ENCODE results near the gene RPS3. TPM values are rescaled to one million over a fixed set of nuclear protein-coding genes. Genes with fewer than 3 reads are reported as not detected.

RPS3 gene
- total RNA-seq, 1 experiment from 2014 or later = 4,109 TPM

DNA sequence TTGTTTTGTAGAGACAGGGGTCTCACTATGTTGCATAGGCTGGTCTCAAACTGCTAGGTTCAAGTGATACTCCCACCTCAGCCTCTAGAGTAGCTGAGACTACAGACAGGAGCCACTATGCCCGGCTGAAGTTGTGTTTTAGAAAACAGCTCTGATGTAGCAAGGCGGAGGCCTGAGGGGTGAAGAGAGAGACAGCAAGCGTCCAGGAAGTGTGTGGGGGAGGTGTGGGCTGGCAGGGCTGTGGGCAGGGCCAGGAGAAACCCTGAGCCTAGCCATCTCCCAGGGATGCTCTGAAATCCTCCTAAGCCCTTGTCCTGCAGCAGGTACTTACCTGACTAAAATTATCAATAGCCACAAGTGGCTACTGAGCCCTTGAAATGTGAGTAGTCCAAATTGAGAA is 16.1 kb upstream of the RPS3 start:
- RAD21 ChIA-PET (ENCODE audit: low non-redundant PET in 1 of 2, low total read pairs in 2 of 2, uncharacterized antibody in 2 of 2, unreplicated experiment in 2 of 2) = interaction anchor here in 1 of 2 experiments (3.1 kb wide), 1 partner anchor 103 kb away, joined by 9 read pairs; no protein-coding TSS in a partner anchor
- POLR2A ChIA-PET = no interaction called here
- no TSS peak for BruUV-seq (replicated peaks)
- Histone ChIP-seq H3K79me2 (ENCODE audit: insufficient read depth, low read length) (no peaks in the 10 kb centered on the region), H3K4me1 (ENCODE audit: control insufficient read depth in 1 of 2, insufficient read depth in 2 of 2, low read length in 2 of 2) (peaks cover 24 to 49% of the 10 kb centered on the region in 2 experiments), H3K9me2 (ENCODE audit: insufficient read depth) (no peaks in the 10 kb centered on the region), H3K4me2 (ENCODE audit: low read length) (no peak overlapping the region), H3K4me3 (replicated peaks in 1 of 2; ENCODE audit: low read depth in 1 of 2, low read length in 2 of 2) (no peak overlapping the region), H3K9me3 (ENCODE audit: control insufficient read depth in 1 of 2, insufficient read depth in 1 of 2, low read depth in 1 of 2, low read length in 2 of 2) (no peaks in the 10 kb centered on the region), H2AFZ (ENCODE audit: low read depth, low read length, poor library complexity, severe bottlenecking) (no peak overlapping the region), H3K27ac (ENCODE audit: low read depth, low read length) (no peak overlapping the region), H3K36me3 (ENCODE audit: control insufficient read depth in 1 of 2, insufficient read depth in 2 of 2, low read length in 2 of 2) (no peaks in the 10 kb centered on the region), H3K9ac (ENCODE audit: low read length) (no peak overlapping the region), H4K20me1 (ENCODE audit: insufficient read depth) (no peaks in the 10 kb centered on the region), H3K27me3 (ENCODE audit: insufficient read depth, low read length) (no peaks in the 10 kb centered on the region)
- TF ChIP-seq JUND (IDR thresholded peaks at IDR 0.05) (no peak), CEBPB (IDR thresholded peaks at IDR 0.05; ENCODE audit: low read depth) (no peak), RAD21 (IDR thresholded peaks at IDR 0.05; ENCODE audit: low read depth) (no peak), SIN3A (IDR thresholded peaks at IDR 0.05; ENCODE audit: low read depth) (no peak), FOSL1 (IDR thresholded peaks at IDR 0.05; ENCODE audit: low read depth) (no peak), TCF7L2 (IDR thresholded peaks at IDR 0.05; ENCODE audit: borderline replicate concordance, extremely low read depth, insufficient read depth, insufficient read length) (no peak), YY1 (IDR thresholded peaks at IDR 0.05; ENCODE audit: extremely low read depth, insufficient replicate concordance, low read depth, low read length) (no peak)
- DNase-seq (ENCODE audit: low read depth, low spot score) (no peak), ATAC-seq (no peak)
- CTCF ChIA-PET = interaction anchor here (0.9 to 7.1 kb wide), 2 partner anchors 57 to 103 kb away, joined by 3 to 57 read pairs; no protein-coding TSS in a partner anchor
- intact Hi-C loops (cut with micrococcal nuclease) = no loop called here

DNA sequence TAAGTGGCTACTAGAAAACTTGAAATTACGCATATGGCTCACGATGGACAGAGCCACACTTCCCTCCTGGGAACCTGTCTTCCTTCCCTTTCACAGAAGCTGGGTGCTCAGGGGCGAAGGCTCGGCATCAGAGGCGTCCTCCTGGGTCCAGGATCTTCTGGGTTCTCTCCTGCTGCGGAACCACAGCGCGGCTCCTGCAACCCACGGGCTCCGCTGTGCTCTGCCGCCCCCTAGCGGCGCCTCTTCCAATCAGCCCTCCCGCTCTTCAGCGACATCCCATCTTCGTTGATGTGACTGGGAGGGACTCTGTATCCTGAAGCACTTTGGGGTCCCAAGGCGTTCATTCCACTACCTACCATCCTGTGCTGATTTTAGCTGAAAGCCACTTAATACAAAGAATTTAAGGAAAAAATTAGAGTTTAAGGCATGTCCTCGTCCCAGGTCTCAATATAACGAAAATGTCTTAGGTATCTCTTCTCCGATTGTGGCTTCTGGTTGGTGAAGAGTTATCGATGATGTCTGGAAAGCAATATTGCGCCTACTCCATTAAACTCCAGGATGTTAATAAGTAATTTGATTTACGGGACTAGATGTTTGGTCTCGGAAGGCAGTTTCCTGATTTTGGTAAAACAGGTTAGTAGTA is 14.8 kb upstream of the RPS3 start:
- no peaks in the 10 kb centered on the region for H3K9me3 ChIP-seq (ENCODE audit: control insufficient read depth in 1 of 2, insufficient read depth in 1 of 2, low read depth in 1 of 2, low read length in 2 of 2)
- DNase-seq (ENCODE audit: low read depth, low spot score) (peak; percentile 68), ATAC-seq (peak; percentile 80)
- H3K27me3 ChIP-seq (ENCODE audit: insufficient read depth, low read length) = no peaks in the 10 kb centered on the region
- no peak overlapping the region for H3K9ac ChIP-seq (ENCODE audit: low read length)
- H3K4me1 ChIP-seq (ENCODE audit: control insufficient read depth in 1 of 2, insufficient read depth in 2 of 2, low read length in 2 of 2) = peaks cover 28 to 56% of the 10 kb centered on the region in 2 experiments
- BruUV-seq (replicated peaks) = no TSS peak
- peak overlapping the region in 1 of 2 experiments; percentile 43; a peak in 3 of 4 replicates for H3K4me3 ChIP-seq (replicated peaks in 1 of 2; ENCODE audit: low read depth in 1 of 2, low read length in 2 of 2)
- H3K27ac ChIP-seq (ENCODE audit: low read depth, low read length) = no peak overlapping the region
- peak overlapping the region; percentile 71 for H3K4me2 ChIP-seq (ENCODE audit: low read length)
- H3K9me2 ChIP-seq (ENCODE audit: insufficient read depth) = no peaks in the 10 kb centered on the region
- H4K20me1 ChIP-seq (ENCODE audit: insufficient read depth) = no peaks in the 10 kb centered on the region
- ChIA-PET POLR2A (no interaction called here), RAD21 (ENCODE audit: low non-redundant PET in 1 of 2, low total read pairs in 2 of 2, uncharacterized antibody in 2 of 2, unreplicated experiment in 2 of 2) (interaction anchor here in 1 of 2 experiments (0.9 to 1.1 kb wide), 2 partner anchors 105 kb away, joined by 3 to 5 read pairs; no protein-coding TSS in a partner anchor), CTCF (interaction anchor here (1.6 to 7.1 kb wide), 3 partner anchors 15 to 104 kb away, joined by 4 to 57 read pairs (median 8); no protein-coding TSS in a partner anchor)
- H3K79me2 ChIP-seq (ENCODE audit: insufficient read depth, low read length) = no peaks in the 10 kb centered on the region
- intact Hi-C loops (cut with micrococcal nuclease) = loop anchor here (1.0 to 5.0 kb wide), 4 partner anchors 56 to 483 kb away; no protein-coding TSS in a partner anchor
- peak overlapping the region; percentile 99 for H2AFZ ChIP-seq (ENCODE audit: low read depth, low read length, poor library complexity, severe bottlenecking)
- TF ChIP-seq TCF7L2 (IDR thresholded peaks at IDR 0.05; ENCODE audit: borderline replicate concordance, extremely low read depth, insufficient read depth, insufficient read length) = no peak
- TF ChIP-seq EGR1 (IDR thresholded peaks at IDR 0.05; ENCODE audit: low read depth) = no peak
- peak; percentile 100 for TF ChIP-seq RAD21 (IDR thresholded peaks at IDR 0.05; ENCODE audit: low read depth)
- TF ChIP-seq, protein P1, sequence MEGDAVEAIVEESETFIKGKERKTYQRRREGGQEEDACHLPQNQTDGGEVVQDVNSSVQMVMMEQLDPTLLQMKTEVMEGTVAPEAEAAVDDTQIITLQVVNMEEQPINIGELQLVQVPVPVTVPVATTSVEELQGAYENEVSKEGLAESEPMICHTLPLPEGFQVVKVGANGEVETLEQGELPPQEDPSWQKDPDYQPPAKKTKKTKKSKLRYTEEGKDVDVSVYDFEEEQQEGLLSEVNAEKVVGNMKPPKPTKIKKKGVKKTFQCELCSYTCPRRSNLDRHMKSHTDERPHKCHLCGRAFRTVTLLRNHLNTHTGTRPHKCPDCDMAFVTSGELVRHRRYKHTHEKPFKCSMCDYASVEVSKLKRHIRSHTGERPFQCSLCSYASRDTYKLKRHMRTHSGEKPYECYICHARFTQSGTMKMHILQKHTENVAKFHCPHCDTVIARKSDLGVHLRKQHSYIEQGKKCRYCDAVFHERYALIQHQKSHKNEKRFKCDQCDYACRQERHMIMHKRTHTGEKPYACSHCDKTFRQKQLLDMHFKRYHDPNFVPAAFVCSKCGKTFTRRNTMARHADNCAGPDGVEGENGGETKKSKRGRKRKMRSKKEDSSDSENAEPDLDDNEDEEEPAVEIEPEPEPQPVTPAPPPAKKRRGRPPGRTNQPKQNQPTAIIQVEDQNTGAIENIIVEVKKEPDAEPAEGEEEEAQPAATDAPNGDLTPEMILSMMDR (IDR thresholded peaks at IDR 0.05 in 2 of 3, conservative IDR thresholded peaks at IDR 0.05 in 1 of 3; ENCODE audit: borderline replicate concordance in 1 of 3, insufficient read depth in 1 of 3, low read depth in 2 of 3, low read length in 2 of 3) = peak; percentile 97 to 99 (median 98)
- no peak for TF ChIP-seq ELF1 (IDR thresholded peaks at IDR 0.05; ENCODE audit: borderline replicate concordance, low read depth)
- H3K36me3 ChIP-seq (ENCODE audit: control insufficient read depth in 1 of 2, insufficient read depth in 2 of 2, low read length in 2 of 2) = no peaks in the 10 kb centered on the region
